NCI-H2196 treated with DMSO at 0.1 percent for 48 hours (cell line): ENCODE results near the gene TREML2.

Experiments used
- DNase-seq: peaks from one replicate; lab custom pipeline; 2025; ENCODE audit not compliant: unreplicated experiment; lab: John Stamatoyannopoulos, UW

Gene TREML2

DNA sequence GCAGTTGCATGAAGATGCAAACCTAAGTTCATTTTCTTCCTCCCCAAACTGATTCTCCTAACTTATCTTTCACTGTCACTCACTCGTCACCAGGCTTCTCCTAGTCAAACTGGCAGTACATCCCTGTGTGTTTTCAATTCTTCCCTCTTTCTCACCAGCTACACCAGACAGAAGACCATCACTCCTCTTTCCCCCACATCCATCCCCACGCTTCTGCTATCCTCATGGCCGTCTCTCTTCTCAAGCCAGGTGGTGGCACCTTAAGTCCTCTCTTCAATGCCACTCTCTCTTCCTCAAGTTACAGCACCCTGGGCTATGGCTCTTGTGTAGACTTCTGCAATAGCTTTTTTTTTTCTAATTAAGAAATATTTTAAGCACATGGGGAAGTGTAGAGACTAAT, 23.7 kb downstream of the TREML2 start:
- no peak for DNase-seq

DNA sequence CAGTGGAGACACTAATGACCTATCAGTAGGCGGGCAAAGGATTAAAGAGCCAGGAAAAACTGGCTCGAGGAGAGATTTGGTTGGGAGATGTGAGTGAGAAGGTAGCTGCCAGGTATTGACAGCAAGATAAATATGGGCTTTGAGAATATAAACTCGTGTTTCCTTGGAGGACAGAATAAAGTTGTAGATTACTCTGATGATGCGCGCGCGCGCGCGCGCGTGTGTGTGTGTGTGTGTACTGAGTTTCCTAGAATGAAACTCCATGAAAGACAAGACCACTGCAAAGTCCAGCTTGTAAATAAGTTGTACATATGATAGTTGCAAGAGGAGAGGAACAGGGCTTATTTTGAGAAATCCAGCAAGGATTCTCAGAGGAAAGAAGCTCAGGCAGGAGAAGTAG, 24.8 kb downstream of the TREML2 start:
- DNase-seq, result no peak

DNA sequence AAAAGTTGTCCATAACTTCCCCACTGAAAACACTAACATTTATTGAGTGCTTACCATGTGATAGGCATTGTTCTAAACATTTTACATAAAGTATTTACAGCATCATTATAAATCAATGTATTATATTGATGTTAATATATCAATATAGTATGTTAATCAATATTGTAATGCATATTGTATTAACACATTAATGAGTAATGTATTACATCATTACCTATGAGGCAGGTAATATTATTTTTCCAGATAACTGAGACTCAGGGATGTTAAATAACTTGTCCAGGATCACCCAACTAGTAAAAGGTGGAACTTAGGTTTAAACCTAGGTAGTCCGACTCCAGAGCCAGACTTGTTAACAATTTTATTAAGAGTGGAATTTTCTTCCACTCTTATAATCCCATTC, 25.9 kb downstream of the TREML2 start:
- no peak for DNase-seq

DNA sequence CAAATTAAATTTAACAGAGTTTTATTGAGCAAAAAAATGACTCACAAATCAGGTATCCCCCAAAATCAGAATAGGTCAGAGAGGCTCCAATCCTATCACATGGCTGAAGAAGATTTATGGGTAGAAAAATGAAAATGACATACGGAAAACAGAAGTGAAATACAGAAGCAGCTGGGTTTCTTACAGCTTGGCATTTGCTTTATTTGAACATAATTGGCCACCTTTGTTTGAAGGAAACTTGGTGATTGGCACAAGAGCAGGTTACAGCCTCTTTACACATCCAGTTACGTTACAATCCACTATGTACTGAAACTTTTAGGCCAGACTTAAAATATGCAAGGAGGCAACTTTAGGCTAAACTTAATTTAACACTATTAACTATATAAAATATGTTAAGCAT, 26.3 kb downstream of the TREML2 start:
- no peak for DNase-seq

DNA sequence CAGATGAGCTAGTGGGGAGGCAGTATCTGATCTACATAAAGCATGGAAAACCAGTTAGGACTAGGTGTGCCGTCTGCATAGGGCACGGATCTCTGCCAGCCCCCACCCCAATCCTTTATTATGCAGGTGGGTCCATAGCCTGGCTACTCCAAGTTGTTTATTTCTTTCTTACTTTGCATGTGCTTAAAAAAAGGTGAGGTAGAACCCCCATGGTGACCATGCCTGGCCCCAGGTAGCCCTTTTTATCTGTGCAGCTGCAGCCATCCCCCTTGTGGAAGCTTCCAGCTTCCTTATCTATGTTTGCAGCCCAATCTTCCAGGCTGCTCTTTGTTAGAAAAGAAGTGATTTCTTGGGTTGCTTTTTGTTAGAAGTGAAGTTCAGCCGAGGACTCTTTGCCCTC, 29.0 kb downstream of the TREML2 start:
- DNase-seq, result no peak

DNA sequence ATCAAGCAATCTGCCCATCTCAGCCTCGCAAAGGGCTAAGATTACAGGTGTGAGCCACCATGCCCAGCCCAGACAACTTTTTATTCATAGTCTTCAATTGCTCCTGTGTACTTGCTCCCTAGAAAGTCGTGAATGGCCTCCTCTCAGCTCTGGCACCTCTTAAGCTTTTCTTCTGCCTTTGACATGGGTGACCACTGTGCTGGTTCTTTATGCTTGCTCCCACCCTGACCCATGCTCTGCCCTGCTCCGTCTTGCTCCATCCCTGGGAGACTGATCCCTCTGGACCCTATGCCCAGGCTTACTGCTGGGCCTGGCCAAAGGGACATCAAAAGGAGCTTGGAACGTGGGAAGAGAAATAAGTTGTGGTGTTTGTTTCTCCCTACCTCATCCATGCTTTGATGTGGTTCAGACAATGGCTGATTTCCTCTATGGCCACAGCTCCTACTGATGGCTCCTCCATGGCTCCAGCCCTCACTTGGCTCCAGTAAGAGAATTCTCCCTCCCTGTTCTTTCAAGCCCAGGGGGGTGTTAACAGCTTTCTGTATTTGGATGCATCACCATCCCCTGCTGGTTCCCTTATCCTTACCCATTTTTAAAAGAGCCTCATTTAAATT, 30.3 kb downstream of the TREML2 start:
- no peak for DNase-seq

DNA sequence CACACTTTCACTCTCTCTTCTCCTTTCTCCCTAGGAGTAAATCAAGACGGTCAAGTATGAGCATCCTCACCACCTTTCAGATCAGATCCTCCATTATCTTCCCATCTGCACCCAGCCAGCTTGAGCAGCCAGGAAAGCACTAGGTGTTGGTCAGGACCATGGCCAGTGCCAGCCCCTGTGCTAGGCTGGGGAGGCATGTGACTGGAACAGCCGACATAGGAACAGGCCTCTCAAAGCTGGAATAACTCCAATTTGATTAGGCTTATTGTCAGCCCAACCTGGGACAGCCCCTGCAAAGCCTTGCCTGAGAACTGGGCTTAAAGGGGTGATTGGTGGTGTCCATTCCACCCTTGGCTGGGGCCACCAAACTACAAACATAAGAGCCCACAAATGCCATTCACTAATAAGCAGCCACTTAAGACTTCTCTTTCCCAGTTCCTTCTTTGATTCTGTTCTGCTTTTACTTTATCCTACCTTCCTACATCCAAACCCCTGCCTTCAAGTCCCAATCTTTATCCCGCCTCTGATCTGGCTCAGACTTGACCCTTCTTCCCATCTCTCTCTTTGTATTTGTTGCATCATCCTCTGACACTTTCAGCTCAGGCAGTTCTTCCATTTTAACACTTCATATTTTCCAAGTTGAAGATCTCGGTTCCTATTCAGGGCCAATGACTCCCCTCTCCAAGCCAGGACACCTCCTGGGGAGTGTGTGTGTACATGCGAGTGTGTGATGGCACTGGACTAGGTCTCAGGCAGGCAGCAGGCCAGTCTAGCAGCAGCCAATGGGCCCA, 33.6 kb downstream of the TREML2 start:
- no peak for DNase-seq

DNA sequence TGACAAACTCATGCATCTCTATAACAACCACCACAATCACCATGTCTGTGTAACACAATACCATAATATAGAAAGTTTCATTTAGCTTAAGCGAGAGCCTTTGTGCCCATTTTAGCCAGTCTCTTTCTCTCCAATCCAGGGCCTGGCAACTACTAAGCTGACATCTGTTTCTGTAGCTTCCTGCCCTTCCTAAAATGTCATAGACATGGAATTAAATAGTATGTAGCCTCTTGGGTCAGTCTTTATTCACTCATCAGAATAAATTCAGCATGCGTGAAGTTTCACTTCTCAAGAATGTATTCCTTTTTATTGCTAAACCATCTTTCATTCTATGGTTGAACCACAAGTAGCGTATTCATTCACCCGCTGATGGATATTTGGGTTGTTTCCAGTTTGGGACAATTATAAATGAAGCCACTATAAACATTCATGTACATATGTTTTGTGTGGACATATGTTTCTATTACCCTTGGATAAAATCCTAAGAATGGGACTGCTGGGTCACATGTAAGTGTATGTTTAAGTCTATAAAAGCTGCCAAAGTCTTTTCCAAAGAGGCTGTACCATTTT, 36.3 kb downstream of the TREML2 start:
- no peak for DNase-seq

DNA sequence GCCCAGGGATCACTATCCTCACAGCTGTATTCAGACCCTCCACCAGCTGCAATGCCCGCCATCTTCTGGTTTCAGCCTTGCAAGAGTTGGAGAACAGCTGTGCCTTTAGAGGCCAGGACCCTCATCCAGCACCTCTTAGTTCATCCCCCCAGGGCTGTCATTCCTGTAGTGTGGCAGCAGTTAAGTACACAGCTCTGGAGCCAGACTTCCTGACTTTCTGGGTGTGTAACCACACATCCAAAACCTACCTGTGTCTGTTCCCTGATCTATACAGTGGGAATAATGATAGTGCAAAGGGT, 37.6 kb downstream of the TREML2 start:
- no peak for DNase-seq

DNA sequence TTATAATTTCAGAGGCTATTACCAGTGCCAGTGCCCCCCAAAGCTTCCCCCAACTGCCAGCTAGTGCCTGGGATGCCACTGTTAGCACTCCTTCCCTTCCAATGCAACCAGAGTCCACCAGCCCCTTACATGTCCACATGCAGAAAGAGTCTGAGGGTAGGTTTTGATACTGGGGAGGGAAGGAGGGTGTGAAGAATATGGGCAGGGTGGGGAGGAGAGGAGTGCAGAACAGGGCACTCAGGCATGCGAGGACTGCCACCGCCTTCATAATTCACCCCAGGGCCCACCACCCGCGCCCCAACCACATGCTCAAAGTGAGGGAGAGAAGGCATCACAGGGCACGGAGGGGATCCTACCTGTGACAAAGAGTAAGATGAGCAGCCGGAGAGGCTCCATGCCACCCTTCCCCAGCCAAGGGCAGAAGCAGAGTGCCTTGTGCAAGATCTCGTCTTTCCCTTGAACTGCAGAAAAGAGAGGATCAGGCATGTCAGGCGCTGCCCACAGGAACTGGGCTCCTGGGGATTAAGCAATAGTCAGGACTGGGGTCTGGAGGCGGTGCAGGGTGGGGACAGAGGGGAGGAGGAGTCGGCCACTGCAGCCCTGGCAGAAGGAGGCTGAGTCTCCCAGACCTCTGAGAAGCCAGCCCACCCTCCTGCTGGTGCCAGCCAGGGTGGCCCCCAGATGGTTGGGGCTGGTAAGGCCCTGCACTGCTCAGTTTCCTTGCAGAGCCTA, 38.1 kb downstream of the TREML2 start, which contains the start of gene TREM2:
Gene TREM2, minus strand, starts transcription at position 430 of the 732 bp plus-strand sequence. Its CDS starts 34 bp downstream, at position 396.
- DNase-seq, result no peak

DNA sequence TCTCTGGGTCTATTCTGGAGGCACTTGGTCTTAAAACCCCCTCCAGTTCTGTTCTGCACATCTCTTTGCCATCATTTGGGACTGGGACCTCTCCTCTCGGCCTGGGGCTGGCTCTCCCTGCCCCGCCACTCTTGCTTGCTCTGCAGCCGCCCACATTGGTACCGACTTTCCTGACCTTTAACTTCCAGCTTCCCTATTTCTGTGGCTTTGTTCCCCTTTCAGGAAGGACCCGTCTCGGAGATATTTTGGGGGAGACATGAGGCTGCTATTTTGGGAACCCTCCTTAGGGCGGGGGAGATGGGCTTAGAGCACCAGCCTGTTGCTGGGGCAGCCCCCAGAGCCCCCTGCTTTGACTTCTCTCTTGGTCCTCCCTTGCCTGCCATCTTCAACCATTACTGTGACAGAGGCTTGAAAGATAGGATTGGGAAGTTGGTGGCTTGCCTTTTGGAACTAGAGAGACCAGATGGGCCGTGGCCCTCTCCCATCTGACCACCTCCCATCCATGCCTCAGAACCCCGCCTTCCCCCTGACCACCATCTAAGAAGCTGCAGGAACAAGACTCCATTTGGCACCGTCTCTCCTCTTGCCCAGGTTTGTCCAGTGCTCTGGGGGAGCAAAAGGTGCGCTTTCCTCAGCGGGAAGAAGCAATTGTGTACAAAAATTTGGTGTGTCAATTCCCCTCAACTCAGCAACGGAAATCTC, 38.9 kb downstream of the TREML2 start:
- no peak for DNase-seq

DNA sequence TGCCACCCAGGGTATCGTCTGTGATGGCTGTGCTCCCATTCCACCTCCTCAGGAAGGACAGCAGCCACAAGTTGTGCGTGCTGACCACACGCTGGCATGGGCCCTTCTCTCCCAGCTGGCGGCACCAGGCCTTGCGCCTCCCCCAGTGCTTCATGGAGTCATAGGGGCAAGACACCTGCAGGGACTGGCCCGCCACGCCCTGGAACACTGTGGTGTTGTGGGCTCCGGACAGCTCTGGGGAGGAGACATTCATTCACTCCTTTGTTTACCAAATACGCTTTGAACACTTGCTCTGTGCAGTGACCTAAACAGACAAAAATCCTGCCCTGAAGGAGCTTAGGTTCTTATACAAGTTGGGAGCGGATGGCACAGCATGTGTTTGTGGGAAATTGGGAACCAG, 39.6 kb downstream of the TREML2 start:
- DNase-seq, result no peak

DNA sequence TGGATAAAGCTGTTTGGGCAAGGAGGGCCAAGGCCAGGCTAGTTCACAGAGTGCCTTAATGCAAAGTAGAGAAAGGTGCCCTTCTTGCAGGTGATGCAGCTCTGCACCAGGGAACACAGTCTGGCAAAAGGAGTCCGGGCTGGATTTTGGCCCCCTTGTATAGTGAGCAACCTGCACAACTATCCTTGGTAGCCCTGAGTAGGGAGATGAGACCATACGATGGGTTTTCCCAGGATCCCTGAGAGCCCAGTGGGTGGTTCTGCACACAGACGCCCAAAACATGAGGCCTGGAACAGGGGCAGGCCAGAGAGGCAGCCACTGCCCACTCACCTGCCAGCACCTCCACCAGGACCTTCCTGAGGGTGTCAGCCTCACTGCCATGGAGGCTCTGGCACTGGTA, 40.0 kb downstream of the TREML2 start:
- DNase-seq, result no peak

DNA sequence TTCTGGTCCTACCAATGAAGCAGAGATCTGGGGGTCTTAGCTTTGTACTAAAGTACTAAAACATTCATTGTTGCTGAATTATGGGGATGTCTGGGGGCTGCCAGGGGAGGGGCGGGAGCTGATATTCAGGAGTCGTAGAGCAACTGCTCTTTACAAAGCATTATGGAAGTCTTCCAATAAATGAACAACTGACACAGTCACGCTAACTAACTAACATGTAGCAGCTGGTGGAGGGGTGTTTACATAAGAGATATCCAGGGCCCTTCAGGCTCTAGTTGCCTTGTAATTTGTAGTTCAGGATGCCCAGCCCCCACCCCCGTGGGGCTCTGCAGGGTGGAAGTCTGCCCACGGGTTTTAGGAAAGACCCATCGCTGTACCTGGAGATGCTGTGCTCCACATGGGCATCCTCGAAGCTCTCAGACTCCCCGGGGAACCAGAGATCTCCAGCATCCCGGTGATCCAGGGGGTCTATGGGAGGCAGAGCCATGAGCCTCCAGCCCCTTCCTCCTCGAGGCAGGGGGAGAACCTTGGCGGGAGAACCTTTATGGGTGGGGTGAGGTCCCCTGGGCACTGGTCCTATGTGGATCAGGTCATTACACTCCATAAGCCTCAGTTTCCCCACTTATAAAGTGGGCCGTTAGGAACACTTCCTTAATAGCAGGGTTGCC, 41.4 kb downstream of the TREML2 start:
- no peak for DNase-seq

DNA sequence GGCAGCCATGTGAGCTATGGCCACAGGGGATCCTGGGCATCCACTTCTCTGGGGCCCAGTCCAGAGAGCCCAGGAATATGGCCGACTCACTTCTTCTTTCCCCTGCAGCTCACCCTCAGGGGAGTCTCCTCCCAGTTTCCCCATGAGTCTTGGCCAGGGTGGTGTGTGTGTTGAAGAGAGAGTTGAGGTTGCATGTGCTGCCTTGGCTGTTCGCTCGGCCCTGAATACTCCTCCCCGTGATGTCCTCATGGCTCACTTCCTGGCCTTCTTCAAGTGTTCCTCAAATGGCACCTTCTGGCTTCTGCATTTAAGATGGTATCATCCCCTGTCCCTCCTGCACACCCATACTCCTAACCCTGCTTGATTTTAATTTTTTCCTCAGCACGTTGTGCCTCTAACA, 43.6 kb downstream of the TREML2 start:
- DNase-seq, result no peak

DNA sequence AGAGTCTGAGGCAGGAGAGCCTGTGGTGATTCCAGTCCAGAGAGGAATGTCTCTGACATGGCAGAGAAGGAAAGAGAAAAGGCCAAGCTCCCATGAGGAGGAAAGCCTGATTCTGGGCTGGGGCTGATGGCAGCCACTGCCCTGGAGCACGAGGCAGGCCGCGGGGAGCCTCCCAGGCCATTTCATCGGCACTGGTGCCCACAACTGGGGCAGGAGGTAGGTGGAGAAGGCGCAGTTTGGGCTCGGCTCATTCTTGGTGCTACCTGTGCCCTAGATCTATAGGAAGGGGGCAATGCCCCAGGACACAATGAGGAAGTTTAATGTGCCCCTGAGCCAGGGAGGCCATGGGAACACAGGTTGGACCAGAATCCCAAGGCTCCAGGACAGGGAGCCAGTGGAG, 44.2 kb downstream of the TREML2 start:
- no peak for DNase-seq

DNA sequence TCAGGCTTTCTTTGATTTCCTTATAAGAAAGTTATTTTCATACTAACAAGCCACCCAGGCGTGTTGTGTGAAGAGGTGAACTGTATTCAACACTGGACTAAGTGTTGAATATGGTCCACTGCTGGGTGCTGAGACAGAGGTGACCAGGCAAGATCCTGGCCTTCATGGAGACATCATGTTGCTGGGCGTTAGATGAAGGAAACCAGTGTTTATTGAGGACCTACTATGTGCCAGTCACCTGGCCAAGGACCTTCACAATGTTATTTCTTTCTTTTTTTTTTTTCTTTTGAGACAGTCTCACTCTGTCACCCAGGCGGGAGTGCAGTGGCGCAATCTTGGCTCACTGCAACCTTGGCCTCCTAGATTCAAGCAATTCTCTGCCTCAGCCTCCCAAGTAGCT, 44.9 kb downstream of the TREML2 start:
- DNase-seq, result no peak

DNA sequence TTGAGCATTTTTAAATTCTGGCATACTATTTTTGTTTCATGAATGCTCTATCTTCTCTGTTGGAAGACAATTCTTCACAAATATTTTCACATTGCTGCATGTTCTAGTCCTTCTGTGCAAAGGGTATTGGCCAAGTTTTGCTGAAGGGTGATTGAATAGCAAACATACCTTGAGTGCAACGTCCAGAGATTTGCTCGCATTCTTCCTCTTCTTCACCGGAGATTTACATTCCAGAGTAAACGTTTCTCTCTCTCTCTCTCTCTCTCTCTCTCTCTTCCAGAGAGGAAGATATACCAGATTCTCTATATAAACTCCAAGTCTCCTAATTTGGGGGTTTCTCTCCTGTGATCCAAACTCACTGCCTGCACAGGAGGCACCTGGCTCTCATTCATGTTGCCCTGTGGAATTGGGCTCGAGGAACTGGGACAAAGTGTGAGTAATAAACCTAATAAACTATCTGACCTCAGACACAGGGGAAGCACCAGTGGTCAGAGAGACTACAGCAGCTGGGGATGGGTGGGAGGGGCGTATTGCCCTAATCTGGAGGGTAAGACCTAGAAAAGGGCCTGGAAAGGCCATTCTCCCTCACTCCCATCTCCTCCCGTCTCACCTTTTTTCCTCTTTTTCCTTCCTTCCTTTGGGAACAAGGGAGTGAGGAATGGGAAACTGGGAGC, 45.7 kb downstream of the TREML2 start:
- no peak for DNase-seq

DNA sequence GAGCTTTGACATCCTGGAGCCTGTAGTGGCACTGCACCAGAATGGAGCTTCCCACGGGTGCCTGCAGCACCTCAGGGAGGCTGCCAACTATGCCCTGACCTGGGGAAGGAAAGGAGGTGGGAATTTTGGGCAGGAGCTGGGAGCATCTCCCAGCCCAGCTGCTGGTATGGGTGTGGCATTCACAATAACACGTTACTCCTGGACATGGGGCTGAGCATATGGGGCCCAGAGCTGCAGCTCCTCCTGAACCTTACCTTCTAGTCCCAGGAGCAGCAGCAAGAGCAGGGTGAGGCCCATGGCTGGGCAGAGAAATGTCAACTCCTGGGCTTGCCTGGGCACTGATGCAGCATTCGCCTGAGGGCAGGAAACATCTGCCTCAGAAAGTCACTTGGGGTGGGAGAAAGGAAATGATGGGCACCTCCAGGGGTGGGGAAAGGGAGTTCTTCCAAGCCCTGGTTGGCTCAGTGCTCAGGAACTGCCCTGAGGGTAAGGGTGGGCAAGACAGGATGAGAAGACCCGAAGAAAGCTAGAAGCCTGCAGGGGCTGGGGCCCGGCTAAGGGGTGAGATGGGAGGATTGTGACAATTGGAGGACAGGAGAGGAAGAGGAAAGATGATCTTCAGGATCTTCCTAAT, 46.8 kb downstream of the TREML2 start, which contains the start of gene TREML1:
Gene TREML1, minus strand, starts transcription at position 356 of the 634 bp plus-strand sequence. Its CDS starts 59 bp downstream, at position 297.
- no peak for DNase-seq

DNA sequence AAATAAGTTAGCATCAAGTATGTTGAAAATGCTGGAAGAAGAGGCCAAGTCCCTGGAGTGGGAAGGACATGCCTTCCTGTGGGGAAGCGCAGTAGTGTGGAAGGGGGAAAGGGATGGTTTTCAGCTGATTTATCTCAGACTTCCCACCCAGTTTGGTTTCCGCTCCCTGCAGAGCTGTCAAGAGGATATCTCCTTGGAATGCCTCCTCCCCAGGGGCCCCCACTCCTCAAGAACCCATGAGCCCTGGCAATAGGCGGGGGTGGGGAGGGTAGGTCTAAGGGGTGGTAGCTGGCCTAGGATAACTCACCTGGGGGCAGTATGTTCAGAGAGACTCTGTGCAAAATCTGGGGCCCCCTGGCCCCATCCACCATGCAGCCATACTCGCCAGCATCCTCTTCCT, 47.5 kb downstream of the TREML2 start:
- no peak for DNase-seq
